Stimulated activated CD8-positive, alpha-beta memory T cell treated with anti-CD3 and anti-CD28 coated beads, Interleukin-15, amount 100 ng/mL, for 1 hour (primary cell): Measurements from ENCODE around the gene MRPL41.
A peak's percentile ranks its signal among the peaks of the same experiment; 100 is the strongest.
"Not testable (repeated sequence)": the region's sequence is repeated elsewhere in the genome, so short reads cannot be mapped to it uniquely, and the experiment has no call there.

ENCODE experiments used
- DNase-seq: peaks from one replicate; pipeline ENCODE4 v3.0.0-alpha.2; 2020; ENCODE audit warnings: low read depth

Gene MRPL41

DNA sequence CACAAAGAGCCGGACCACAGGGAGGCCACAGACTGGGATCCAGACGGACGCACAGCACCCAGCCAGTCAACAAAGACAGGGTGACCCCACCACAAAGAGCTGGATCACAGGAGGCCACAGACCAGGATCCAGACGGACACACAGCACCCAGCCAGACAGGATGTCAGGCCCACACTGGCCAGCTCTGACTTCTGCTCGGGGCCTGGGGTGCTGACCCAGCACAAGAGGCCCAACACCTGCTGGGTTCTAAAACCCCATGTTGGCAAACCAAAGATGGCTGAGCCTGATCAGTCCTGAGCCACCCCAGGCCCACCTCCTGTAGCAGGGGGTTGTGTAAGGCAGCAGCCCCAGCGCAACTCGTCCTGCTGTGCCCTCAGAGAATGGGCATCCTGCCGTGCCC lies 32.3 kb downstream of the MRPL41 start:
- DNase-seq = no peak

DNA sequence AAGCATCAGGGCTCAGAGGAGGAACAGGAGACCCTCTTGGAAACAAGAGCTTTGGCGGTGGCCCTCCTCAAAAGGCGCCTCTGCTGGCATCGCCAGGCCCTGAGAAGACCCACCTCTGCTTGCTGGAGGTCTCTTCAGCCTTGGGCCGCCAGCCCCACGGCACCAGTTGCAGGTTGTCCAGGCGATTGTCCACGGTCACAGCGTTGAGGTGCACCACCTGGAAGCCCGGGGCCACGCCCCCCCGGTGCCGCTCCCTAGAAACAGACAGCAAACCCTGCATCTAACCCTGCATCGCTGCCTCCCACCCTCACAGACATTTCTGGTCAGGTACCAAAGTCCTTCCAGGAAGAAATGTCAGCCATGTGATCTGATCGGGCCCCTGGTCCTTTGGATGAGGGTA lies 35.2 kb downstream of the MRPL41 start:
- no peak for DNase-seq

DNA sequence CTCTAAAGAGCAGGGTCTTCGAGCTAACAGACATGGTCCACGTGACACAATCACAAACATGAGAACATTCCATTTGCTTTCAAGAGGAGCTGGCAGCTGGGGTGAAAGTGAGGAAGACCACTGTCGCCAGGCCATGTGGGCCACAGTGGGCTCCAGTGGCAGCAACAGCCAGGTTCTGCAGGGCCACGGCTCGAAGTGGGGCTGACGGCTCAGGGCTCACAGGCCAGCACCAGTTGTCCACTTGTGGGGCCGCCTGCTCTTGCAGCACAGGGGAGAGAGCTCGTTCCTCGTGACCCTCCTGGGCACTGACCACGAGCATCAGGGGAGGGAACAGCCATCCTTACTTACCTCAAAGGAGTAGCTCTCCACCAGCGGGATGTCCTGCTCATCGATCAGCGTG lies 36.6 kb downstream of the MRPL41 start:
- DNase-seq = no peak

DNA sequence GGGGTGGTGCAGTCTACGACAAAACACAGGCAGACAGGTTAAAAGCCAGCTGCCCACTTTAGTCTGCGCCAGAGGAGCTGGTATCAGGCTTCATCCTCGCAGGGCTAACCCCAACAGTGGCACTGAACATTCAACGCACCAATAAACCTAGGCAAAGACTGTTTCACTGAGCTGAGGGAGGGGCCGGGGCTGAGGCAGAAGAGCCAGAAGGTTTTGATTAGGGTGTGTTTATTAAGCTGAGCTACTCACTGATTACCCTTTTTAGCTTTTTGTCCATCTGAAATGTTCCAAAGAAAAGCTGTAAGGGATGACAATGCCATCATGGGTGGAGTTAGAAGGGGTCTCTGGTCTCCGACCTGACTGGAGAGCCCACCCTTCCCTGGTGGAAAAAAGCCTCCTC lies 37.2 kb downstream of the MRPL41 start:
- no peak for DNase-seq

DNA sequence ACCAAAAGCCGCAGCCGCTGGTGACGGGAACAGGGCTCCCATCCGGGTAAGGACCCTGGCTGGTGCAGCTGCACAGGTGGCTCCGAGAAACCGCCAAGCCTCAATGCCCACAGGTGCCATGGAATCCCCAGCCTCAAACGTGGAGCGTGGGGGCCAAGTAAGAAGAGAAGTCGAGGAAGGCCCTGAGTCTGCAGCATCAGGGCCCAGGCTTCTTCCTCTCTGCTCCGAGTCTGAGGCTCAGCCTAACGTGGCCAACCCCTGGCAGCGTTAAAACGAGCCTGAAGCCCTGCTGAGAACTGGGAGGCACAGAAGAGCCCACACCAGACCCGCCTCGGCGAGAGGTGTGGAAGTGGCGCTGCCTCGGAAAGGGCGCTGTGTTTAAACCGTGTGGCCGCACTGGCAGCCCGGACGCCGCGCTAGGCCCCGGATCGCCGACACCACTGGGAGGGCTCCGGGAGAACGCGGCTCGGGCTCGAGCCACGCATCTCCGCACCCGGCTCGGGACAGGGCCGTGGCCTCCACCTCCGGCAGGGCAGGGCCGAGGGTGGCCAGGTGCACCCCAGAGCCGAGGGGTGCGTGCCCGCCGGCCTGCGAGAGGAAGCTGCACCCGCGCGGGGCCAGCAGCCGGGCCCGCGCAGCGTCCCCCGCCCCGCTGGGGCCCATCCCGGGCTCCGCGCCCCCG lies 37.9 kb downstream of the MRPL41 start:
- no peak for DNase-seq

DNA sequence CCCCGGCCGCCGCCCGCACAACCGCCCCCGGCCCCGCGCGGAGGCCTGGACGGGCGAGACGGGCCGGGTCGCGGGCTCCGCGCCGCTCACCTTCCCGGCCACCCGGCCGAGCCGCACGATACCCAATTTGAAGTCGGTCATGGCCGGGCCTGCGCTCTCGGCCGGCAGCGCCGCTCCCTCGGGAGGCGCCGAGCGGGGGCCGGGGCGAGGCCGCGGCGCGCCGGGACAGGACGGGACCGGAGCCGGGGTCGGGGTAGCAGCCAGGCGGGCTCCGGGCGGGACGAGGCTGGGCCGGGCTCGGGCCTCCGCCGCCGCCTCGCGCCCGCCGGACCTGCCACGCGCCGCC lies 38.4 kb downstream of the MRPL41 start:
- no peak for DNase-seq

DNA sequence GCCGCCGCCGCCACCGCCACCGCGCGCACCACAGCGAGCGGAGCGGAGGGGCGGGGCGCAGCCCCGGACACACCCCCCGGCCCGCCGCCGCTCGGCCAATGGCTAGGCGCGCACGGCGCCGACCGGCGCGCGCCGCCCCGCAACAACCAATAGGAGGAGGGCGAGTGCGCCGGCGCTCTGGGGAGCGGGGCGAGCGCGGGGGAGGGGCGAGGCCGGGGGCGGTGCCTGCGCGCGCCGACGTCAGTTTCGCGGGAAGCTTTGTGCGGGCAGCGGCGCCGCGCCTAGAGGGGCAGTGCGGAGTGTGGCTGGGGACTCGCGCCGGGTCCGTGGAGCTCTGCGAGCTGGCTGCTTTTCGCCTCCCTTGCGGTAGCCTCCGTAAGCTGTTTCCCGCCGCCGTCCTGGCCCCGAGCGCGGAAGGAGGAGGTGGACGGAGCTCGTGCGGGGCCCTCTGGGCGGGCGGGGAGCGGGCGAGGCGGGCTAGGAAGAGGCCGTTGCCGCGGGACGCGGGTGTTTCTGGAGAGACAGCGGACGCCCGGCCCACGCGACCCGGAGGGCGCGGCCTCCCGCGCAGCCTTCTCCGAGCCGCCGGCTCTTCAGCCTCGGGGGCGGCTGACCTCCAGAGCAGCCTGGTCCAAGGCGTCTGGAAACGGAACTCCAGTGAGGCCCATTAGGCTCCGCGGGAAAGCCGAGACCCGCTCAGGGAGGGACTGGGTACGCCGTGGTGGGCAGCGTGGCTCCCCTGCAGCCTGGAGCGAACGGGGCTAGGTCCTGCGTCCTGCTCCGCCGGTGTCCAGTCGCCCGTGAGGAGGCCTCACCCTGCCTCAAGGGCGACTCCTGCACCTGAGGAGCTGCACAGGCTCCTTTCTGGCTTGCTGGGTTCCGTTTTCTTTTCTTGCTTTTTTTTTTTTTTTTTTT lies 39.0 kb downstream of the MRPL41 start, which contains the start of gene ZMYND19:
Gene ZMYND19, minus strand, starts transcription at position 44 of the 915 bp plus-strand sequence. CDS start 249 bp downstream, outside the sequence.
- peak; percentile 76 for DNase-seq

DNA sequence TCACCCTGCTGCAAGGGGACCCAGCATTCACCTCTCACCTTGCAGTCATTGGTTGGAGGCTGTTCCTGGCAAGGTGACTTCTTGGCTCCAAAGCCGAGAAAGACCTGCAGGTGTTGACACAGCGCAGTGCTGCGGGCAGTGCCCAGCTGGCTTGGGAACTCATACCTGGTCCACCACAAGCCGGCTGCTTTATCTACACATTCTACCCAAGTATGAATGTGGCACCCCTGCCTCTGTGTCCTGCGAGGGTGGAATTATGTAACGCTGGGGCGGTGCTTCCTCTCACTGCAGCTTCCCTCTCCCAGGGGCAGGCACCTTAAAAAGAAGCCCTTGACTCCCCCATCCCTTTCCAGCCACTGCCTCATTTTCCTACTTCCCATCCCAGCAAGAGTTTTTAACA lies 41.1 kb downstream of the MRPL41 start:
- no peak for DNase-seq

DNA sequence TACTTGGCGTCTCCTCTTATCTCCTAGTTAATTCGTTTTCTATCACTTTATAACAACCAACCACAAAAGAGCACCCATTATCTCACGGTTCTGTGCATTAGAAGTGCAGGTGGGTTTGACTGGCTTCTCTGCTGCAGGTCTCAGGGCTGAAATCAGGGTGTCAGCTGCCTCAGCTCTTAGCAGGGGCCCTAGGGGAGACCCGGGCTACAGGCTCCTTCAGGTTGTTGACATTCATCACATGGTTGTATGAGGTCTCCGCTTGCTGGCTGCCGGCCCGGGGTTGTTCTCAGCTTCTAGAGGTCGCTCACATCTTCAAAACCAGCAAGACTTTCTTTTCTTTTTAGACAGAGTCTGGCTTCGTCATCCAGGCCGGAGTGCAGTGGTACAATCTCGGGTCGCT lies 41.5 kb downstream of the MRPL41 start:
- DNase-seq = no peak

DNA sequence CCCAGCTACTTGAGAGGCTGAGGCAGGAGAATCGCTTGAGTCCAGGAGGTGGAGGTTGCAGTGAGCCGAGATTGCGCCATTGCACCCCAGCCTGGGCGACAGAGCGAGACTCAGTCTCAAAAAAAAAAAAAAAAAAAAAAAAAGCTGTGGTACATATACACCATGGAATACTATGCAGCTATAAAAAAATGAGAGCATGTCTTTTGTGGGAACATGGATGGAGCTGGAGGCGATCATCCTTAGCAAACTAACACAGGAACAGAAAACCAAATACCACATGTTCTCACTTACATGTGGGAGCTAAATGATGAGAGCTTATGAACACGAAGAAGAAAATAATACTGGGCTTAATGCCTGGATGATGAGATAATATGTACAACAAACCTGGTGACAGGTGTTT lies 44.9 kb downstream of the MRPL41 start:
- not testable (repeated sequence) for DNase-seq

DNA sequence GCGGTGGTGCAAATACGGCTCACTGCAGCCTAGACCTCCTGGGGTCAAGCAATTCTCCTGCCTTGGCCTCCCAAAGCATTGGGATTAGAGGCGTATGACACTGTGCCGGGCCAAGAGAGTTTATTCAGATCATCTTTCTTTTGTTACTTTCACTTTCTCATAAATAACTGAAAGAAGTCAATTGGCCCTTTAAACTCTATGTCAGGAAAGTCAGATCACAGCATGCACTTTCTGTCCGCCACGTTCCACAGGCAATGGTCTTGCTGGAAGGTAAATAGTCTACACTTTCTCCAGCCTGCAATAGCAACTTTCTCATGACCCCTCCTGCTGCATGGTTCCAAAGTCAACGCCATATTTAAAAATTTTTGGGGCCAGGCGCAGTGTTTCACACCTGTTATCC lies 47.3 kb downstream of the MRPL41 start:
- no peak for DNase-seq
